ENCODE data around the gene ITCH. TPM values are rescaled to one million over a fixed set of nuclear protein-coding genes. Genes with fewer than 3 reads are reported as not detected.
"Not testable (repeated sequence)": the region's sequence is repeated elsewhere in the genome, so short reads cannot be mapped to it uniquely, and the experiment has no call there.

ITCH gene
- total RNA-seq, 2 experiments from 2014 or later = 26.1 to 36.8 TPM

GRCh38 chr20:34367155-34367554, 4.1 kb downstream of the ITCH start:
- no peak overlapping the region for H3K27ac ChIP-seq (ENCODE audit: low read depth, low read length, poor library complexity, severe bottlenecking)
- ChIA-PET POLR2A (no interaction called here), CTCF (ENCODE audit: unreplicated experiment) (no interaction called here)
- BruUV-seq (replicated peaks) = no TSS peak
- H3K4me1 ChIP-seq (ENCODE audit: insufficient read depth, low read length, poor library complexity, severe bottlenecking) = peaks cover 42% of the 10 kb centered on the region
- H3K4me3 ChIP-seq (ENCODE audit: low read depth, low read length, poor library complexity, severe bottlenecking) = no peak overlapping the region
- H3K9me2 ChIP-seq (ENCODE audit: insufficient read depth, low read length) = no peaks in the 10 kb centered on the region
- no peak overlapping the region for H3K4me2 ChIP-seq (ENCODE audit: low read length)
- H3K79me2 ChIP-seq (ENCODE audit: insufficient read depth, low read depth, low read length) = peaks cover 57% of the 10 kb centered on the region
- peaks cover 7% of the 10 kb centered on the region; the same call in 1 of the 2 replicates for H4K20me1 ChIP-seq (ENCODE audit: insufficient read depth, low read length)
- intact Hi-C loops (cut with micrococcal nuclease; ENCODE audit: unreplicated experiment) = no loop called here
- no peak overlapping the region for H2AFZ ChIP-seq (ENCODE audit: low read length)
- no peaks in the 10 kb centered on the region for H3K9me3 ChIP-seq (ENCODE audit: low read length)
- TF ChIP-seq CTCF (conservative IDR thresholded peaks at IDR 0.05; ENCODE audit: low read length) = no peak
- no peak for TF ChIP-seq EZH2phosphoT487 (IDR thresholded peaks at IDR 0.05; ENCODE audit: borderline replicate concordance, low read depth, low read length)
- DNase-seq (ENCODE audit: low spot score) = no peak
- H3K36me3 ChIP-seq (ENCODE audit: insufficient read depth, low read length) = peaks cover 42% of the 10 kb centered on the region

- H3K27ac ChIP-seq (ENCODE audit: low read depth, low read length, poor library complexity, severe bottlenecking); H4K20me1 ChIP-seq (ENCODE audit: insufficient read depth, low read length); POLR2A ChIA-PET; BruUV-seq (replicated peaks); H3K4me3 ChIP-seq (ENCODE audit: low read depth, low read length, poor library complexity, severe bottlenecking); H3K9me2 ChIP-seq (ENCODE audit: insufficient read depth, low read length); H3K4me2 ChIP-seq (ENCODE audit: low read length); H2AFZ ChIP-seq (ENCODE audit: low read length); intact Hi-C loops (cut with micrococcal nuclease; ENCODE audit: unreplicated experiment); DNase-seq (ENCODE audit: low spot score); CTCF ChIA-PET (ENCODE audit: unreplicated experiment); H3K9me3 ChIP-seq (ENCODE audit: low read length): not testable (repeated sequence)
- peaks cover 57% of the 10 kb centered on the region for H3K79me2 ChIP-seq (ENCODE audit: insufficient read depth, low read depth, low read length)
- H3K4me1 ChIP-seq (ENCODE audit: insufficient read depth, low read length, poor library complexity, severe bottlenecking) = peaks cover 35% of the 10 kb centered on the region
- H3K36me3 ChIP-seq (ENCODE audit: insufficient read depth, low read length) = peaks cover 47% of the 10 kb centered on the region
These were observed 4.8 kb downstream of the ITCH start for GRCh38 chr20:34367911-34368310.

- ChIA-PET POLR2A (no interaction called here), CTCF (ENCODE audit: unreplicated experiment) (no interaction called here)
- no peak for DNase-seq (ENCODE audit: low spot score)
- TF ChIP-seq EZH2phosphoT487 (IDR thresholded peaks at IDR 0.05; ENCODE audit: borderline replicate concordance, low read depth, low read length) (no peak), CTCF (conservative IDR thresholded peaks at IDR 0.05; ENCODE audit: low read length) (no peak)
- no peaks in the 10 kb centered on the region for H3K9me3 ChIP-seq (ENCODE audit: low read length)
- no peak overlapping the region for H3K4me3 ChIP-seq (ENCODE audit: low read depth, low read length, poor library complexity, severe bottlenecking)
- BruUV-seq (replicated peaks) = no TSS peak
- no peak overlapping the region for H2AFZ ChIP-seq (ENCODE audit: low read length)
- no peaks in the 10 kb centered on the region for H3K9me2 ChIP-seq (ENCODE audit: insufficient read depth, low read length)
- peaks cover 34% of the 10 kb centered on the region for H3K4me1 ChIP-seq (ENCODE audit: insufficient read depth, low read length, poor library complexity, severe bottlenecking)
- peaks cover 53% of the 10 kb centered on the region for H3K79me2 ChIP-seq (ENCODE audit: insufficient read depth, low read depth, low read length)
- H4K20me1 ChIP-seq (ENCODE audit: insufficient read depth, low read length) = peaks cover 7% of the 10 kb centered on the region; the same call in 1 of the 2 replicates
- H3K27ac ChIP-seq (ENCODE audit: low read depth, low read length, poor library complexity, severe bottlenecking) = no peak overlapping the region
- H3K36me3 ChIP-seq (ENCODE audit: insufficient read depth, low read length) = peaks cover 53% of the 10 kb centered on the region
- intact Hi-C loops (cut with micrococcal nuclease; ENCODE audit: unreplicated experiment) = no loop called here
- H3K4me2 ChIP-seq (ENCODE audit: low read length) = no peak overlapping the region
These were observed 5.5 kb downstream of the ITCH start for GRCh38 chr20:34368547-34368946.
